Heart left ventricle (tissue), 16 donors: ENCODE data around the gene BRD9. TPM values are rescaled to one million over a fixed set of nuclear protein-coding genes. Genes with fewer than 3 reads are reported as not detected.
"Not testable (repeated sequence)": the region's sequence is repeated elsewhere in the genome, so short reads cannot be mapped to it uniquely, and the experiment has no call there.

Experiments used
- ATAC-seq, 4 donors: fragments of 200-7000 bp; cut with Tn5 transposase; one replicate each; pipeline ENCODE4 v1.9.1; 2020 to 2022; ENCODE audit warnings: moderate library complexity in 4 of 4, mild to moderate bottlenecking in 3 of 4, moderate number of reproducible peaks in 1 of 4
- DNase-seq, 5 donors: peaks; one replicate each; pipeline ENCODE4 v3.0.0-alpha.2; 2020
- H3K27ac ChIP-seq, 12 donors: fragments of 200-600 bp; sonication (generic) in 4 of 12; one replicate each; pipeline versions ENCODE4 v1.5.0 to v1.8.0; 2016 to 2022; ENCODE audit warnings: mild to moderate bottlenecking in 2 of 12
- H3K27me3 ChIP-seq, 9 donors: fragments of 200-600 bp; sonication (generic) in 2 of 9; one replicate each; pipeline versions ENCODE4 v1.5.1 to v1.8.0; 2016 to 2022; ENCODE audit warnings: mild to moderate bottlenecking in 3 of 9
- H3K36me3 ChIP-seq, 9 donors: fragments of 200-600 bp; sonication (generic) in 2 of 9; one replicate each; pipeline versions ENCODE4 v1.5.0 to v1.8.0; 2018 to 2022; ENCODE audit warnings: mild to moderate bottlenecking in 2 of 9
- H3K4me1 ChIP-seq, 12 donors: fragments of 200-600 bp; sonication (generic) in 4 of 12; one replicate each; pipeline versions ENCODE4 v1.5.0 to v1.8.0; 2016 to 2022; ENCODE audit warnings: mild to moderate bottlenecking in 3 of 12
- H3K4me3 ChIP-seq, 12 donors: fragments of 200-600 bp; sonication (generic) in 4 of 12; one replicate each; pipeline versions ENCODE4 v1.5.0 to v1.8.0; 2017 to 2022; ENCODE audit warnings: mild to moderate bottlenecking in 9 of 12, moderate library complexity in 4 of 12
- H3K9me3 ChIP-seq, 12 donors: fragments of 200-600 bp; sonication (generic) in 4 of 12; one replicate each; pipeline versions ENCODE4 v1.5.0 to v1.8.0; 2016 to 2022; ENCODE audit warnings: mild to moderate bottlenecking in 1 of 12
- WGBS, 4 donors: extraction: QIAGEN DNeasy Blood & Tissue Kit in 2 of 4; methylation state at CpG; one replicate each; pipeline versions ENCODE4 v1.1.5 to v1.1.7; 2013 to 2018; 5-methylcytosine and 5-hydroxymethylcytosine counted together
- intact Hi-C, 10 donors: fragments of 100-400 bp; cut with DNase I; formaldehyde crosslinking; loops; one replicate each; pipeline versions ENCODE4 v1.11.1 to v1.14.2; 2022
- polyA plus RNA-seq, 2 donors: library from polyadenylated mRNA; stranded (reverse); fragments of 200-250 nt; gene quantifications; one replicate each; pipeline ENCODE4 v1.2.3, GENCODE V29; 2013
- total RNA-seq, 9 donors: library from RNA; depleted of rRNA in 2 of 9; stranded (reverse); fragments of >200 nt in 2 of 9; fragmentation: NEBNext Ultra II Directional in 3 of 9; extraction: Animal tissue kit (Norgen Biotek cat#: 25700) in 3 of 9; gene quantifications; one replicate each; pipeline versions ENCODE4 v1.1.0 to v1.2.4, GENCODE V29; 2016 to 2023
- donor health status: ischemic (EF 13 %, LVEDD 7.1; RV severe dilation, severe dysfunction).
- donor health status: healthy with polysubstance abuse.
- donor health status: DM: no; HTN: yes; CAD: no.
- donor health status: DM: no; HTN: no; CAD: no.
- donor health status: ischemic (EF 25% LVEDD 6.9; RV normal size, moderate dysfunction).
- donor health status: ischemic (EF 25% LVEDD 5.7; RV mildly dilated, moderate dysfunction).
- donor health status: healthy.
- donor health status: DM: yes; HTN: yes; CAD: no.
- donor health status: ischemic (EF 35%, LVEDD 5.7; RV mildly dilated, moderate dysfunction).
- donor health status: nonischemic (EF 11% LVEDD 7.7; RV severe dilation, severe dysfunction).
- donor health status: DM: yes; HTN: yes; CAD: no.
- donor health status: PGD.
- donor health status: ischemic (EF 29% LVEDD 5.4; RV normal size, mild dysfunction).
- donor health status: nonischemic (EF 23%, LVEDD 6.1; RV moderate dilation, normal function).

Gene BRD9
- total and polyA plus RNA-seq, 11 donors: 17.5 to 32.1 (median 22.5) TPM

- not testable (repeated sequence) for H3K27ac ChIP-seq, H3K9me3 ChIP-seq, H3K4me3 ChIP-seq, ATAC-seq
- peak in 1 of 5 donors; percentile 5 for DNase-seq
- Histone ChIP-seq H3K27me3 (peaks cover 0 to 16% (median 0%) of the 10 kb centered on the region in 9 donors), H3K4me1 (peaks cover 0 to 11% (median 0%) of the 10 kb centered on the region in 12 donors), H3K36me3 (peaks cover 0 to 16% (median 0%) of the 10 kb centered on the region in 9 donors)
- intact Hi-C loops: loop anchor here in 8 of 10 donors (1.0 to 10.0 kb wide), 5 partner anchors 81 to 91 kb away; no protein-coding TSS in a partner anchor
- 83 to 90% (median 87%) methylated on average over 15 to 25 of the region's 35 CpGs for WGBS, 4 donors
Measured at GRCh38 chr5:845676-846601, 46.7 kb downstream of the BRD9 start.

GRCh38 chr5:845031-845675 is 47.4 kb downstream of the BRD9 start:
- 76 to 78% (median 77%) methylated on average over 14 to 17 of the region's 21 CpGs for WGBS, 4 donors
- not testable (repeated sequence) for H3K9me3 ChIP-seq, H3K27me3 ChIP-seq, H3K27ac ChIP-seq, H3K4me3 ChIP-seq, H3K4me1 ChIP-seq
- DNase-seq (peak in 2 of 5 donors; percentile 6 to 18), ATAC-seq (peak in 3 of 4 donors; percentile 13 to 25 (median 23))
- H3K36me3 ChIP-seq: peaks cover 0 to 22% (median 0%) of the 10 kb centered on the region in 9 donors
- intact Hi-C loops: loop anchor here in 6 of 10 donors (5.0 to 10.0 kb wide), 3 partner anchors 80 to 90 kb away; no protein-coding TSS in a partner anchor

GRCh38 chr5:844426-844825 is 48.2 kb downstream of the BRD9 start:
- intact Hi-C loops: loop anchor here in 7 of 10 donors (5.0 to 10.0 kb wide), 3 partner anchors 80 to 97 kb away; no protein-coding TSS in a partner anchor
- DNase-seq: peak in 3 of 5 donors; percentile 3 to 52 (median 18)
- ATAC-seq: peak in 1 of 4 donors; percentile 5
- H3K36me3 ChIP-seq: peaks cover 0 to 22% (median 0%) of the 10 kb centered on the region in 9 donors
- 87 to 96% (median 92%) methylated on average over 14 to 16 of the region's 16 CpGs for WGBS, 4 donors
- H3K27me3 ChIP-seq, H3K27ac ChIP-seq, H3K4me3 ChIP-seq, H3K9me3 ChIP-seq, H3K4me1 ChIP-seq: not testable (repeated sequence)

- not testable (repeated sequence) for H3K27ac ChIP-seq, H3K9me3 ChIP-seq, H3K27me3 ChIP-seq, H3K4me1 ChIP-seq, H3K4me3 ChIP-seq
- peaks cover 0 to 22% (median 0%) of the 10 kb centered on the region in 9 donors for H3K36me3 ChIP-seq
- intact Hi-C loops: loop anchor here in 7 of 10 donors (5.0 to 10.0 kb wide), 3 partner anchors 79 to 97 kb away; no protein-coding TSS in a partner anchor
- peak in 1 of 4 donors; percentile 0 for ATAC-seq
- DNase-seq: peak in 3 of 5 donors; percentile 6 to 56 (median 15)
- 81 to 91% (median 84%) methylated on average over 21 to 22 of the region's 22 CpGs for WGBS, 4 donors
Measured at GRCh38 chr5:843926-844325, 48.7 kb downstream of the BRD9 start.

- H3K9me3 ChIP-seq, H3K4me3 ChIP-seq, H3K27ac ChIP-seq, H3K27me3 ChIP-seq, H3K4me1 ChIP-seq: not testable (repeated sequence)
- H3K36me3 ChIP-seq: peaks cover 0 to 22% (median 0%) of the 10 kb centered on the region in 9 donors
- WGBS, 4 donors: 94 to 100% (median 95%) methylated on average over 1 to 20 of the region's 26 CpGs; no CpG with 5 or more reads in 1 of the 4 donors
- ATAC-seq (peak in 1 of 4 donors; percentile 0), DNase-seq (peak in 2 of 5 donors; percentile 19 to 60)
- intact Hi-C loops: loop anchor here in 7 of 10 donors (5.0 to 10.0 kb wide), 3 partner anchors 79 to 96 kb away; no protein-coding TSS in a partner anchor
Measured at GRCh38 chr5:843371-843770, 49.2 kb downstream of the BRD9 start.

- H3K4me3 ChIP-seq, H3K4me1 ChIP-seq, H3K9me3 ChIP-seq, H3K27me3 ChIP-seq, H3K27ac ChIP-seq, ATAC-seq: not testable (repeated sequence)
- peak in 3 of 5 donors; percentile 16 to 37 (median 17) for DNase-seq
- 87 to 93% (median 90%) methylated on average over 22 to 29 of the region's 32 CpGs for WGBS, 4 donors
- peaks cover 0 to 22% (median 0%) of the 10 kb centered on the region in 9 donors for H3K36me3 ChIP-seq
- intact Hi-C loops: loop anchor here in 7 of 10 donors (5.0 to 10.0 kb wide), 3 partner anchors 78 to 95 kb away; no protein-coding TSS in a partner anchor
Measured at GRCh38 chr5:842402-843221, 50.0 kb downstream of the BRD9 start.

GRCh38 chr5:841531-842401 is 50.8 kb downstream of the BRD9 start:
- H3K27me3 ChIP-seq, H3K9me3 ChIP-seq, H3K4me3 ChIP-seq, ATAC-seq, H3K27ac ChIP-seq, H3K4me1 ChIP-seq: not testable (repeated sequence)
- H3K36me3 ChIP-seq: peaks cover 0 to 22% (median 0%) of the 10 kb centered on the region in 9 donors
- 88 to 92% (median 90%) methylated on average over 10 to 14 of the region's 15 CpGs for whole genome bisulfite sequencing, 4 donors
- intact Hi-C loops: loop anchor here in 7 of 10 donors (5.0 to 10.0 kb wide), 3 partner anchors 77 to 94 kb away; no protein-coding TSS in a partner anchor
- peak in 4 of 5 donors; percentile 5 to 11 (median 10) for DNase-seq

GRCh38 chr5:840974-841435 is 51.6 kb downstream of the BRD9 start:
- not testable (repeated sequence) for H3K27me3 ChIP-seq, H3K27ac ChIP-seq, H3K9me3 ChIP-seq, H3K4me1 ChIP-seq, H3K4me3 ChIP-seq, ATAC-seq
- 90 to 94% (median 91%) methylated on average over 10 of the region's 10 CpGs for WGBS, 4 donors
- peaks cover 0 to 22% (median 0%) of the 10 kb centered on the region in 9 donors for H3K36me3 ChIP-seq
- intact Hi-C loops: loop anchor here in 7 of 10 donors (5.0 to 10.0 kb wide), 3 partner anchors 76 to 94 kb away; no protein-coding TSS in a partner anchor
- peak in 3 of 5 donors; percentile 4 to 21 (median 11) for DNase-seq
